SK-N-MC (cell line): ENCODE data around the gene IRF4.

Experiments used
- EZH2 ChIP-seq: fragments of 200-600 bp; sonication (generic); IDR thresholded peaks from one replicate; pipeline ENCODE4 v1.6.1; 2017; ENCODE audit warnings: antibody characterized with exemption
- POLR2AphosphoS5 ChIP-seq: IDR thresholded peaks from 2 replicates; pipeline ENCODE4 v1.6.1; 2012; ENCODE audit warnings: mild to moderate bottlenecking, low read depth, low read length, borderline replicate concordance

GRCh38 chr6:456887-457286 is 65.3 kb downstream of the IRF4 start:
- TF ChIP-seq POLR2AphosphoS5 (no peak), EZH2 (no peak)
